ENCODE measurements around the gene U2SURP. TPM values are rescaled to one million over a fixed set of nuclear protein-coding genes. Genes with fewer than 3 reads are reported as not detected.

Gene U2SURP
- total RNA-seq: 100 to 1,000 TPM; 173 to 180 TPM

DNA sequence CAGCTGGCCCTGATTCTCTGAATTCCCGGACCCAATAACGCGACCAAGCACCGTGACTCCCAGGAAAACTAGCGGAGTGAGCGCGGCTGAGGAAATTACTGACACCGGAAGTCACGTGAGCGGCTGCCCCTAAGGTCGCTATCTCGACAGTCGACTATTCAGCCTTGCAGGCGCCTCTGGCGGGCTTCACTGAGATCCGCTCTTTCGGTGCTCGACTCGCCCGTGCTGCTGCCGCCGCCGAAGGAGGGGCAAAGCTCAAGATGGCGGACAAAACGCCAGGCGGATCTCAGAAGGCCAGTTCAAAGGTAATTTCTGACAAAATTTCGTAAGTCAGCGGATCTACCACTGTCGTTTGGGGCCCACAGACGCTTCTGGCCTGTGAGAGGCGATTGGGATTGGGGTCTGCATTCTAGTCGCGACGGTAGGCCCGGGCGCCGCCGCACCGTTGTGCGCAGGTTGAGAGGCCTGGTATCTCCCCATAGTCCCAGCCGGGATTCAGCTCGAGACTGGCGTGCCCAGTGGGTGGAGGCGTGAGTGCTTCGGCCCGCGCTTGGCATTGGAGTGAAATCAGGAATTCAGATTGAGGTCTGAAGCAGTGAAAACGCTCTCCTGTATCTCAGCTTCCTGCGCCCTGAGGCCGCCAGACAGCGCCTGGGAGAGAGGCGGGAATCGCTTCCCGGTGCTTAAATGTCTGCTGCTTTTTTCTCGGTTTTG lies at the start of gene U2SURP:
Gene U2SURP (plus strand): TSS at position 202 of the 714 bp plus-strand sequence. CDS start 59 bp downstream, at position 261.
- Mint-ChIP-seq H3K4me3 (peak within 1 kb of the TSS; percentile 96), H3K9me3 (no peaks in the 10 kb centered on the region), H3K36me3 (ENCODE audit: low read depth) (peaks cover 7% of the 10 kb centered on the region), H3K4me1 (ENCODE audit: low read depth) (peaks cover 31% of the 10 kb centered on the region), H3K27me3 (ENCODE audit: low read depth) (no peaks in the 10 kb centered on the region), H3K27ac (peak within 1 kb of the TSS; percentile 96)
- peak; percentile 95 for DNase-seq
- CTCF ChIA-PET: interaction anchor here (0.6 to 1.8 kb wide), 4 partner anchors 14 to 970 kb away, joined by 3 to 6 read pairs (median 4); partner anchors contain the start of gene DIPK2A
- intact Hi-C loops (cut with micrococcal nuclease): loop anchor here (1.0 to 10.0 kb wide), 17 partner anchors 10 to 1263 kb away; partner anchors contain the start of genes ATR, CHST2, PLS1 and RNF7

DNA sequence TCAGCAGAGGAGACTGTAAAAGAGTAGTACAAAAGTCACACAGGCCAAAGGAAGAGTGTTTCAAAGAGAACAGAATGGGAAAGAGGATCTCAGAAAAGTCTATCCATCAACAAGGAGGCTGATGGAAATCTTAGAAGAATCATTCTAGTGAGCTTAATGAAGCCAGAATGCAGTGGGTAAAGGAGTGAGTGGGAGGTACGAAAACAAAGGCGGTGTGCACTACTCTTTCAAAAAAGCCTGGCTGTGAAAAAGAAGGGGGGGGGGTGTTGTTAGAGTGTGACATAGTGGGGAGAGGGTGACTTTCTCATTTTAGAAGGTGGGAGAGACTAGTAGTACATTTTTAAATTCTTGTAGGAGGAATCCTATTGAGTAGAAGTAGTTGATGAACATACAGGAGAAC lies 49.6 kb upstream of the U2SURP start:
- H3K36me3 Mint-ChIP-seq (ENCODE audit: low read depth): no peaks in the 10 kb centered on the region
- intact Hi-C loops (cut with micrococcal nuclease): no loop called here
- peaks cover 8% of the 10 kb centered on the region for H3K4me1 Mint-ChIP-seq (ENCODE audit: low read depth)
- H3K9me3 Mint-ChIP-seq: no peaks in the 10 kb centered on the region
- CTCF ChIA-PET: interaction anchor here (0.6 kb wide), 1 partner anchor 14 kb away, joined by 3 read pairs; no protein-coding TSS in a partner anchor
- H3K4me3 Mint-ChIP-seq: no peak overlapping the region
- H3K27me3 Mint-ChIP-seq (ENCODE audit: low read depth): peaks cover 40% of the 10 kb centered on the region
- H3K27ac Mint-ChIP-seq: no peak overlapping the region
- DNase-seq: no peak

DNA sequence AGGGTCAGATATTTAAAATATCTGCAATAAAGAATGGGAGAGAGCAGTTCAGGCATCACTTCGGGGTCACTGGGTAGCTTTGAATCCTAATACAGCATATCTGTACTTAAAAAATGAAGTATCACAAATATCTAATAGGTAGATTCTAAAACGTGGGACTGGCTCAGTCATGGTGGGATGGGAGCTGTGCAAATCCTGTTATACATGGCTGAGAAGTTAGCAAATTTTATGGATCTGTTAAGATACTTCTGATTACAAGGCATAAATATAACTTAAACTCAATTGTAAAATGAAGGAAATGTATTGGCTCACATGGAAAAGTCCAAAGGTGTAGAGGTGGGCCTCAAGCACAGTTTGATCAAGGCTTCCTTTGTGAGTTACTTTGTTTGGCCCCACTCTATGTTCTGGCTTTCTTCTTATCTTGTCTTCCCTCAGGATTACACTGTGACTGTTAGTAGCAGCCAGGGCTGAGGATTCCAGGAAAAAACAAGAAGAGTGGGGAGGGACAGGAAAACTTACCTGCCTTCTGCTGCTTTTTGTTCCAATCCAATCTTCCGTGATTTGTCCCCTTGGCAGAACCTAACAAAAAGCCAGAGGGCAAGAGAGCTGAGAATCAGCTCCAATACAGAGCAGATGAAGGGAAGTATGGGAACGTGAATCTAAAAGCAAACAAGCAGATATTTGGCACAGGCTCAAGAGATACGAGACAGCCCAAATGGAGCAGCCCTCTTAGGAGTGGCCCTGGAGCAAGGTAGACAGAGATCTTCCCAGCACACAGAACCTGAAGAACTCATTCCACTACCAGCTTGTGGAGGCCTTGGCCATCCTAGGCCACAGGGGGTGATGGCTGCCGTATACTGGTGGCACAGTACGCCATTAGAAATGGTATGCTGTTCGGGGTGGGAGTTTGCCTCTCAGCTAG lies 48.8 kb upstream of the U2SURP start:
- H3K27ac Mint-ChIP-seq: no peak overlapping the region
- intact Hi-C loops (cut with micrococcal nuclease): no loop called here
- H3K4me1 Mint-ChIP-seq (ENCODE audit: low read depth): peaks cover 7% of the 10 kb centered on the region
- no peak for DNase-seq
- CTCF ChIA-PET: interaction anchor here (0.6 kb wide), 1 partner anchor 15 kb away, joined by 3 read pairs; no protein-coding TSS in a partner anchor
- H3K27me3 Mint-ChIP-seq (ENCODE audit: low read depth): peaks cover 43% of the 10 kb centered on the region
- no peaks in the 10 kb centered on the region for H3K36me3 Mint-ChIP-seq (ENCODE audit: low read depth)
- H3K9me3 Mint-ChIP-seq: no peaks in the 10 kb centered on the region
- H3K4me3 Mint-ChIP-seq: no peak overlapping the region

DNA sequence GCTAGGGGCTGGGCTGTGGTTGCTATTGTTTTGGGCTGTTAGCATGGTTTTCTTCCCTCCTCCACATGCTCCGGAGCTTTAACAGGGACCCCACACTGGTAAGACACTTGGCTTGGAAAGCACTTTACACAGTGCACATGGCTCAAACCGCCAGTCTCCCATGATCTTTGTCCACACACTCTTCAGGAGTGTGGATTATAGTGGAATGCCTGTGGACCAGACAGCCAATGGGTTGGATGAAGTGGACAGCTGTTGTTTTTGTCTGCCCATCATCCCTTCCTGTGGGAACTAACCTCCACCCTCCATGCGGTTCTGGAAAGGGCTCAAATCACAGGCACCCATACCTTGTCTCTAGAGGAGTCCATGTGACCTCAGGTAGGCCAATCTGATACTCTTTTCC lies 47.9 kb upstream of the U2SURP start:
- DNase-seq: no peak
- H3K27me3 Mint-ChIP-seq (ENCODE audit: low read depth): peaks cover 42% of the 10 kb centered on the region
- CTCF ChIA-PET: no interaction called here
- no peaks in the 10 kb centered on the region for H3K9me3 Mint-ChIP-seq
- intact Hi-C loops (cut with micrococcal nuclease): no loop called here
- no peak overlapping the region for H3K27ac Mint-ChIP-seq
- no peaks in the 10 kb centered on the region for H3K4me1 Mint-ChIP-seq (ENCODE audit: low read depth)
- H3K36me3 Mint-ChIP-seq (ENCODE audit: low read depth): no peaks in the 10 kb centered on the region
- H3K4me3 Mint-ChIP-seq: no peak overlapping the region

- Mint-ChIP-seq H3K27ac (no peak overlapping the region), H3K9me3 (no peaks in the 10 kb centered on the region), H3K4me1 (ENCODE audit: low read depth) (peaks cover 5% of the 10 kb centered on the region), H3K36me3 (ENCODE audit: low read depth) (no peaks in the 10 kb centered on the region), H3K27me3 (ENCODE audit: low read depth) (peaks cover 48% of the 10 kb centered on the region), H3K4me3 (no peak overlapping the region)
- intact Hi-C loops (cut with micrococcal nuclease): no loop called here
- DNase-seq: peak; percentile 42
- CTCF ChIA-PET: interaction anchor here (0.5 to 1.3 kb wide), 2 partner anchors 14 to 46 kb away, joined by 3 read pairs; no protein-coding TSS in a partner anchor
Measured at GRCh38 chr3:142958707-142959106, 42.7 kb upstream of the U2SURP start.

DNA sequence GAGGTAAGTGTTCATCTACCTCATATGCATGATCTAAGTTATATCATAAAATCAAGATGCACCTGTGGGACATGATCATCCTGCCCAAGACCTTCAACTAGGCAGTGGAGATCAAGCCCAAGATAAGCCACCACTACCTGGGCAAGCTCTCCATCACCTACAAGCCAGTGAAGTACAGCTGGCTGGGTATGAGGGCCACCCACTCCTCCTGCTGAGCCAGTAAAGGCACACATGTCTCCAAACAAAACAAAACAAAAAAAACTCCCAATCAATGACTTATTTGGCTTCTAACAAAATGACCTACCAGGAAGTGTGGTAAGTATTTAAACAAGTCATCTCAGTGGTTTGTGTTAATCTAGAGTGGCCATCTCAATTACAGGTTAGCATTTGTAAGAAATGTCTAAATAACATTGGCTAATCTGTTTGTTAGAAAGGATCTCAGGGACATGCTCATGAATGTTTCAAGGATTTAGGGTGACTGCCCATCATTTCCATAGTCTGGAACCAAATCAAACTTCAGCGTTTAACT lies 41.0 kb upstream of the U2SURP start:
- H3K9me3 Mint-ChIP-seq: no peaks in the 10 kb centered on the region
- H3K27ac Mint-ChIP-seq: no peak overlapping the region
- no peak overlapping the region for H3K4me3 Mint-ChIP-seq
- H3K36me3 Mint-ChIP-seq (ENCODE audit: low read depth): no peaks in the 10 kb centered on the region
- H3K27me3 Mint-ChIP-seq (ENCODE audit: low read depth): peaks cover 57% of the 10 kb centered on the region
- H3K4me1 Mint-ChIP-seq (ENCODE audit: low read depth): peaks cover 8% of the 10 kb centered on the region
- no peak for DNase-seq
- intact Hi-C loops (cut with micrococcal nuclease): no loop called here
- CTCF ChIA-PET: no interaction called here

GRCh38 chr3:142961539-142961938 lies 39.8 kb upstream of the U2SURP start:
- Mint-ChIP-seq H3K27ac (no peak overlapping the region), H3K9me3 (no peaks in the 10 kb centered on the region), H3K36me3 (ENCODE audit: low read depth) (no peaks in the 10 kb centered on the region), H3K4me1 (ENCODE audit: low read depth) (peaks cover 8% of the 10 kb centered on the region), H3K4me3 (no peak overlapping the region), H3K27me3 (ENCODE audit: low read depth) (peaks cover 59% of the 10 kb centered on the region)
- intact Hi-C loops (cut with micrococcal nuclease): no loop called here
- CTCF ChIA-PET: interaction anchor here (1.0 kb wide), 1 partner anchor 26 kb away, joined by 3 read pairs; no protein-coding TSS in a partner anchor
- no peak for DNase-seq

- intact Hi-C loops (cut with micrococcal nuclease): no loop called here
Measured at GRCh38 chr3:142962175-142962519, 39.2 kb upstream of the U2SURP start.

GRCh38 chr3:142962520-142963233 lies 38.7 kb upstream of the U2SURP start:
- CTCF ChIA-PET: no interaction called here
- H3K4me1 Mint-ChIP-seq (ENCODE audit: low read depth): peaks cover 8% of the 10 kb centered on the region
- DNase-seq: no peak
- intact Hi-C loops (cut with micrococcal nuclease): no loop called here
- H3K4me3 Mint-ChIP-seq: peak overlapping the region; percentile 71
- H3K27me3 Mint-ChIP-seq (ENCODE audit: low read depth): peaks cover 51% of the 10 kb centered on the region
- no peaks in the 10 kb centered on the region for H3K9me3 Mint-ChIP-seq
- H3K27ac Mint-ChIP-seq: no peak overlapping the region
- no peaks in the 10 kb centered on the region for H3K36me3 Mint-ChIP-seq (ENCODE audit: low read depth)

More at GRCh38 chr3:142962175-142962519, 39.2 kb upstream of the U2SURP start:
- H3K27ac Mint-ChIP-seq: no peak overlapping the region
- peaks cover 56% of the 10 kb centered on the region for H3K27me3 Mint-ChIP-seq (ENCODE audit: low read depth)
- H3K4me1 Mint-ChIP-seq (ENCODE audit: low read depth): peaks cover 8% of the 10 kb centered on the region
- H3K36me3 Mint-ChIP-seq (ENCODE audit: low read depth): no peaks in the 10 kb centered on the region
- CTCF ChIA-PET: interaction anchor here (1.0 kb wide), 1 partner anchor 26 kb away, joined by 3 read pairs; no protein-coding TSS in a partner anchor
- peak overlapping the region; percentile 71 for H3K4me3 Mint-ChIP-seq
- no peak for DNase-seq
- H3K9me3 Mint-ChIP-seq: no peaks in the 10 kb centered on the region

DNA sequence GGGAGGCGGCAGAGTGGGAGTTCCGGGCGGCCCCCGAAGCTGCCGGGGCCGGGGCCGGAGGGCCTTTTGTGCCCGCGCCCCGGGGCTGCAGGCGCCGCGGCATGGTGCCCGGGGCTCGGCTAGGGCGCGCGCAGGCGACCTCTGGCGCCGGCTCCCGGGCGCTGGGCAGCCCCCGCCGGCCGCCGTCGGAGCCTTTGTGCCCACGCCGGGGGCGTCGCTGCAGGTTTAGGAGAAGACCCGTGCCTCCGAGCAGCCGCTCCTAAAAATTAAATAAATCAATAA lies 38.2 kb upstream of the U2SURP start:
- H3K4me1 Mint-ChIP-seq (ENCODE audit: low read depth): peaks cover 8% of the 10 kb centered on the region
- no peaks in the 10 kb centered on the region for H3K36me3 Mint-ChIP-seq (ENCODE audit: low read depth)
- H3K27me3 Mint-ChIP-seq (ENCODE audit: low read depth): peaks cover 49% of the 10 kb centered on the region
- no peak for DNase-seq
- intact Hi-C loops (cut with micrococcal nuclease): no loop called here
- H3K9me3 Mint-ChIP-seq: no peaks in the 10 kb centered on the region
- H3K4me3 Mint-ChIP-seq: peak overlapping the region; percentile 71
- H3K27ac Mint-ChIP-seq: no peak overlapping the region
- CTCF ChIA-PET: no interaction called here

DNA sequence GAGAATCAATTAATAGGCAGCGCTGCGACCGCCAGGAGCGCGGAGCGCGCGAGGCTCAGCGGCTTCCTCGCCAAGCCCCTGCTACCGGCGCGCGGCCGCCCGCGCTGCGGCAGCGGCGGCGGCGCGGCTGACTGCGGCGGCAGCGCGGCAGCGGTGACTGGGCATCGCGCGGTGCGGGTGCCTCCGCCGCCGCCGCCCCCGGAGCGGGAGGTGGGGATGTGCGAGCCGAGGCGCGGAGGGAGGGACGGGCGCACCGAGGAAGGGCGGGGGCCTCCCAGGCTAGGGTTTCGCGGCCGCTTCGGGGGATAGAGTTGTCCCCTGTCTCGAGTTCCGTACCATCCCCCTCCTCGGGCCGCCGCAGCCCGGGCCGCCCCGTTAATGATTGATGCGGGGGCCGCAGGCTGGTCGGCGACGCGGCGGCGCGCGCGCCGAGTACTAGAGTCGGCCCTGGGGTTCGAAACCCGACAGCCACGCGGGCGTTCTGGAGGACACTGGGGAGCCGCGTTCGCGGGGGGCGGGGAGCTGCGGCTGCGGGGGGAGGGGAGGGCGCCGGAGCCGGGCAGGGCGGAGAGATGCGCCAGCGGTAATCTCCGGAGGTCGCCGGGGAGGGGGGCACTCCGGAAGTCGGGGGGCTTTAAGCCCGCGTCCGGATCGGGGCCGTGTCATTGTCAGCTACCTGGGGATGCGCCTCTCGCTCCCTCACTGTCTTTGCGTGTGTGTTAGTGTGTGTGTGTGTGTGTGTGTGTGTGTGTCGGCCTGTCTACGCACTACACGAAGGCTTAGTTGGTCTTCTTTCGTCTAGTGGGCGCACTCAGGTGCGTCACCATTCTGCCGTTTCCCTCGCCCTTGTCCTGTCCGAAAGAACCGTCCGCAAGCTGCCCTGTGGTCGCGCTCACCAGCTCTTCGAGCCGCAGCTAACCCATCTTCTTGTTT lies 37.6 kb upstream of the U2SURP start, which contains the start of gene PAQR9:
Gene PAQR9 (minus strand): TSS at position 159 of the 933 bp plus-strand sequence. CDS start 338 bp downstream, outside the sequence.
- Mint-ChIP-seq H3K27me3 (ENCODE audit: low read depth) (peaks cover 44% of the 10 kb centered on the region), H3K27ac (no peak within 1 kb of the TSS), H3K9me3 (no peaks in the 10 kb centered on the region), H3K36me3 (ENCODE audit: low read depth) (no peaks in the 10 kb centered on the region), H3K4me1 (ENCODE audit: low read depth) (peaks cover 6% of the 10 kb centered on the region), H3K4me3 (peak within 1 kb of the TSS; percentile 71)
- DNase-seq: peak; percentile 21
- CTCF ChIA-PET: interaction anchor here (0.6 to 0.9 kb wide), 2 partner anchors 44 to 572 kb away, joined by 3 read pairs; no protein-coding TSS in a partner anchor
- intact Hi-C loops (cut with micrococcal nuclease): no loop called here

Data from activated naive CD4-positive, alpha-beta T cell treated with anti-CD3 and anti-CD28 coated beads for 36 hours (primary cell).